Measurements from ENCODE around the gene SLC46A2. TPM values are rescaled to one million over a fixed set of nuclear protein-coding genes. Genes with fewer than 3 reads are reported as not detected.

Gene SLC46A2
- total RNA-seq, 4 donors from 2014 or later, result not detected

DNA sequence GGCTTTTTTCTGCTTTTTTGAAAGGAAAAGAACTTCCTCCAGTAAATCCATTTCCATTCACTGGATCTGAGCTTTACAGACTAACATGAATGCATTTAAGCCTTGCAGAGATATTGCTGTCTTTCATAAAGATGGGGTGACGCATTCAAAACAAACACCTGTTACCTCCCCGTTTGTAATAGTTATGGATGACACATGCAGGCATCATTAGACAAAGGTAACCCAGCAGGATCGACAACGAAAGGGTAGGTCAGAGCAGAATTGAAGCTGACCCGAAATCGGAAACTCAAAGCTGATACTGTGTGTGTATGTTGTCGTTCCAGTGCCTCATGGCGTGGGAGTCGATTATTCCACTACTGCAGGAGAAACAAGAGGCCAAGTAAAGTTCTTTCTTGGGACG, 22.2 kb downstream of the SLC46A2 start:
- WGBS, 2 donors (ENCODE audit: low coverage in 1 of 2), result 93 to 96% methylated on average over 8 to 10 of the region's 10 CpGs
- H3K27ac ChIP-seq, result peak overlapping the region in 1 of 4 donors; percentile 57
- peaks cover 0 to 5% (median 0%) of the 10 kb centered on the region in 4 donors for H3K36me3 ChIP-seq

GRCh38 chr9:112867275-112867991, 23.2 kb downstream of the SLC46A2 start:
- intact Hi-C loops (cut with DNase I; ENCODE audit: low total_unique reads) (no loop called here), in situ Hi-C loops (cut with MboI; ENCODE audit: low pct_ligation_motif_present in 1 of 4, low pct_unique_long_range_greater_than_20kb in 1 of 4, low sequenced_read_pairs in 3 of 4) (no loop called here)
- no peaks in the 10 kb centered on the region for H3K9me3 ChIP-seq
- WGBS, 2 donors (ENCODE audit: low coverage in 1 of 2), result 0 to 70% methylated on average over 1 to 3 of the region's 3 CpGs
- TF ChIP-seq POLR2A (IDR thresholded peaks at IDR 0.05), result no peak
- no peak for TF ChIP-seq EP300 (IDR thresholded peaks at IDR 0.05; ENCODE audit: low read depth)
- TF ChIP-seq, protein P1, sequence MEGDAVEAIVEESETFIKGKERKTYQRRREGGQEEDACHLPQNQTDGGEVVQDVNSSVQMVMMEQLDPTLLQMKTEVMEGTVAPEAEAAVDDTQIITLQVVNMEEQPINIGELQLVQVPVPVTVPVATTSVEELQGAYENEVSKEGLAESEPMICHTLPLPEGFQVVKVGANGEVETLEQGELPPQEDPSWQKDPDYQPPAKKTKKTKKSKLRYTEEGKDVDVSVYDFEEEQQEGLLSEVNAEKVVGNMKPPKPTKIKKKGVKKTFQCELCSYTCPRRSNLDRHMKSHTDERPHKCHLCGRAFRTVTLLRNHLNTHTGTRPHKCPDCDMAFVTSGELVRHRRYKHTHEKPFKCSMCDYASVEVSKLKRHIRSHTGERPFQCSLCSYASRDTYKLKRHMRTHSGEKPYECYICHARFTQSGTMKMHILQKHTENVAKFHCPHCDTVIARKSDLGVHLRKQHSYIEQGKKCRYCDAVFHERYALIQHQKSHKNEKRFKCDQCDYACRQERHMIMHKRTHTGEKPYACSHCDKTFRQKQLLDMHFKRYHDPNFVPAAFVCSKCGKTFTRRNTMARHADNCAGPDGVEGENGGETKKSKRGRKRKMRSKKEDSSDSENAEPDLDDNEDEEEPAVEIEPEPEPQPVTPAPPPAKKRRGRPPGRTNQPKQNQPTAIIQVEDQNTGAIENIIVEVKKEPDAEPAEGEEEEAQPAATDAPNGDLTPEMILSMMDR (IDR thresholded peaks at IDR 0.05), result no peak
- no peak for TF ChIP-seq POLR2AphosphoS5 (IDR thresholded peaks at IDR 0.05)
- peaks cover 0 to 5% (median 0%) of the 10 kb centered on the region in 4 donors for H3K36me3 ChIP-seq
- no peak overlapping the region for H3K4me3 ChIP-seq
- peaks cover 0 to 7% (median 0%) of the 10 kb centered on the region in 4 donors for H3K4me1 ChIP-seq
- H3K27ac ChIP-seq, result peak overlapping the region; percentile 13 to 57 (median 44)
- peak; percentile 31 for DNase-seq
- no peaks in the 10 kb centered on the region for H3K27me3 ChIP-seq

More for the DNA sequence above, 22.2 kb downstream of the SLC46A2 start:
- in situ Hi-C loops (cut with MboI; ENCODE audit: low pct_ligation_motif_present in 1 of 4, low pct_unique_long_range_greater_than_20kb in 1 of 4, low sequenced_read_pairs in 3 of 4), result no loop called here
- Histone ChIP-seq H3K4me3 (no peak overlapping the region), H3K9me3 (no peaks in the 10 kb centered on the region), H3K27me3 (no peaks in the 10 kb centered on the region), H3K4me1 (peaks cover 0 to 7% (median 0%) of the 10 kb centered on the region in 4 donors)
- no peak for DNase-seq
- TF ChIP-seq, protein P1 (IDR thresholded peaks at IDR 0.05), result no peak
- TF ChIP-seq POLR2A (IDR thresholded peaks at IDR 0.05) (no peak), POLR2AphosphoS5 (IDR thresholded peaks at IDR 0.05) (no peak), EP300 (IDR thresholded peaks at IDR 0.05; ENCODE audit: low read depth) (no peak)
- intact Hi-C loops (cut with DNase I; ENCODE audit: low total_unique reads), result no loop called here

DNA sequence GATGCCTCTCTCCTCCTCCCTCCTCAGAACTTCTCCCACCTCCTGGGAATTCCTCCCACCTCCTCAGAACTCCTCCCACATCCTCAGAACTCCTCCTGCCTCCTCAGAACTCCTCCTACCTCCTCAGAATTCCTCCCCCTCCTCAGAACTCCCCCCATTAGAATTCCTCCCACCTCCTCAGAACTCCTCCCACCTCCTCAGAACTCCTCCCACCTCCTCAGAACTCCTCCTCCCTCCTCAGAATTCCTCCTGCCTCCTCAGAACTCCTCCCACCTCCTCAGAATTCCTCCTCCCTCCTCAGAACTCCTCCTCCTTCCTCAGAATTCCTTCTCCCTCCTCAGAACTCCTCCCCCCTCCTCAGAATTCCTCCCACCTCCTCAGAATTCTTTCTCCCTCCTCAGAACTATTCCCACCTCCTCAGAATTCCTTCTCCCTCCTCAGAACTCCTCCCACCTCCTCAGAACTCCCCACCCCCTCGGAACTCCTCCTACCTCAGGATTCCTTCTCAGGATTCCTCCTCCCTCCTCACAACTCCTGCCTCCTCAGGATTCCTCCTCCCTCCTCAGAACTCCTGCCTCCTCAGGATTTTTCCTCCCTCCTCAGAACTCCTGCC, 23.9 kb downstream of the SLC46A2 start:
- Histone ChIP-seq H3K9me3 (no peaks in the 10 kb centered on the region), H3K27me3 (no peaks in the 10 kb centered on the region), H3K36me3 (peaks cover 0 to 5% (median 0%) of the 10 kb centered on the region in 4 donors), H3K4me3 (no peak overlapping the region), H3K27ac (no peak overlapping the region), H3K4me1 (peaks cover 0 to 7% (median 0%) of the 10 kb centered on the region in 4 donors)
- DNase-seq, result peak; percentile 21
- in situ Hi-C loops (cut with MboI; ENCODE audit: low pct_ligation_motif_present in 1 of 4, low pct_unique_long_range_greater_than_20kb in 1 of 4, low sequenced_read_pairs in 3 of 4), result no loop called here
- WGBS, 2 donors (ENCODE audit: low coverage in 1 of 2), result 83 to 93% methylated on average over 1 of the region's 1 CpG
- TF ChIP-seq, protein P1 (IDR thresholded peaks at IDR 0.05), result no peak
- no peak for TF ChIP-seq POLR2A (IDR thresholded peaks at IDR 0.05)
- no peak for TF ChIP-seq EP300 (IDR thresholded peaks at IDR 0.05; ENCODE audit: low read depth)
- TF ChIP-seq POLR2AphosphoS5 (IDR thresholded peaks at IDR 0.05), result no peak
- intact Hi-C loops (cut with DNase I; ENCODE audit: low total_unique reads), result no loop called here

DNA sequence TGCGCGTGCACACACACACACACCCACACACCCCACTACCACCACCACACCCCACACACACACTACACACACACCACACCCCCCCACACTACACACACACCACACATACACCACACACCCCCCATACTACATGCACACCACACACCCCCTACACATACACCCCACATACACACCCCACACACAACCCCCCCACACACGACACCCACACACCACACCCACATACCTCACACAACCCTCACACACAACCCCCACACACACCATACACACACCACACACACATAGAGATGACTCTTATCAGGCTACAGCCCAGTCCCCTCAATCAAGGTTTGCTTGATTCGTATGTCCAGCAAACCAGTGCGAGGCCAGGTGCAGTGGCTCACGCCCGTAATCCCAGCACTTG, 25.7 kb downstream of the SLC46A2 start:
- Histone ChIP-seq H3K4me3 (no peak overlapping the region), H3K4me1 (peaks cover 0 to 10% (median 0%) of the 10 kb centered on the region in 4 donors), H3K9me3 (no peaks in the 10 kb centered on the region), H3K27ac (no peak overlapping the region), H3K27me3 (no peaks in the 10 kb centered on the region), H3K36me3 (peaks cover 0 to 5% (median 0%) of the 10 kb centered on the region in 4 donors)
- in situ Hi-C loops (cut with MboI; ENCODE audit: low pct_ligation_motif_present in 1 of 4, low pct_unique_long_range_greater_than_20kb in 1 of 4, low sequenced_read_pairs in 3 of 4), result no loop called here
- no peak for DNase-seq
- 91 to 100% methylated on average over 2 to 7 of the region's 7 CpGs for WGBS, 2 donors (ENCODE audit: low coverage in 1 of 2)
- intact Hi-C loops (cut with DNase I; ENCODE audit: low total_unique reads), result no loop called here
- TF ChIP-seq POLR2A (IDR thresholded peaks at IDR 0.05), result no peak
- TF ChIP-seq, protein P1 (IDR thresholded peaks at IDR 0.05), result no peak
- TF ChIP-seq POLR2AphosphoS5 (IDR thresholded peaks at IDR 0.05), result no peak
- TF ChIP-seq EP300 (IDR thresholded peaks at IDR 0.05; ENCODE audit: low read depth), result no peak

Measured in transverse colon (tissue), 4 donors.